HCT116 (cell line): ENCODE data around the gene SMG9. TPM values are rescaled to one million over a fixed set of nuclear protein-coding genes. Genes with fewer than 3 reads are reported as not detected.

Source experiments
- ATAC-seq: fragments of 200-7000 bp; cut with Tn5 transposase; 2 replicates; pipeline ENCODE4 v1.9.1; 2020; ENCODE audit warnings: mild to moderate bottlenecking, moderate library complexity
- BruUV-seq: library from RNA; stranded (reverse); fragments of 400-500 nt; replicated peaks from 2 replicates; lab custom pipeline; 2021; lab: Mats Ljungman, UMichigan
- CTCF ChIA-PET: fragments of 300-600 bp; sonication (Branson Sonifier 250); formaldehyde crosslinking; loops from one replicate; lab custom pipeline; 2021; ENCODE audit warnings: antibody characterized with exemption; lab: Charles Lee
- POLR2A ChIA-PET: fragments of 300-600, 350-600 bp; sonication (Branson Sonifier 250); formaldehyde crosslinking; loops from one replicate; lab custom pipeline; 2021; ENCODE audit warnings: antibody characterized with exemption; lab: Charles Lee
- RAD21 ChIA-PET, 2 experiments: fragments of 300-600 bp; sonication (Branson Sonifier 250); formaldehyde crosslinking; loops; one replicate each; lab custom pipeline; 2023; ENCODE audit warnings: low total read pairs in 2 of 2; ENCODE audit not compliant: uncharacterized antibody in 2 of 2, unreplicated experiment in 2 of 2, low non-redundant PET in 1 of 2; lab: Charles Lee
- DNase-seq: peaks from one replicate; pipeline ENCODE4 v3.0.0-alpha.2; 2010; ENCODE audit warnings: low read depth, low spot score
- H2AFZ ChIP-seq: fragments of 200-600 bp; shearing (Covaris generic), sonication (generic); 2 replicates; pipeline ENCODE4 v1.6.1; 2017; ENCODE audit warnings: low read depth, mixed run types, mixed read lengths, antibody characterized with exemption, low read length; ENCODE audit not compliant: poor library complexity, severe bottlenecking
- H3K27ac ChIP-seq: 2 replicates; pipeline ENCODE4 v1.5.1; 2012; ENCODE audit warnings: low read depth, low read length
- H3K27me3 ChIP-seq: fragments of 200-600 bp; sonication (generic); 2 replicates; pipeline ENCODE4 v1.6.1; 2016; ENCODE audit warnings: mixed run types, low read length, mixed read lengths; ENCODE audit not compliant: insufficient read depth
- H3K36me3 ChIP-seq, 2 experiments: fragments of 200-500 bp in 1 of 2; fragments of 200-600 bp in 1 of 2; sonication (Bioruptor generic) in 1 of 2; sonication (generic) in 1 of 2; 2 replicates each; pipeline versions ENCODE4 v1.5.1 to v1.6.1; 2014 to 2016; ENCODE audit warnings: low read length in 2 of 2, inconsistent platforms in 1 of 2, mixed read lengths in 1 of 2, mixed run types in 1 of 2; ENCODE audit not compliant: insufficient read depth in 2 of 2, control insufficient read depth in 1 of 2
- H3K4me1 ChIP-seq, 2 experiments: fragments of 200-600 bp in 1 of 2; sonication (generic) in 1 of 2; 2 replicates each; pipeline versions ENCODE4 v1.5.1 to v1.6.1; 2012 to 2017; ENCODE audit warnings: low read length in 2 of 2, inconsistent platforms in 1 of 2, mild to moderate bottlenecking in 1 of 2, mixed read lengths in 1 of 2, mixed run types in 1 of 2, moderate library complexity in 1 of 2; ENCODE audit not compliant: insufficient read depth in 2 of 2, control insufficient read depth in 1 of 2
- H3K4me2 ChIP-seq: fragments of 200-600 bp; sonication (generic); 2 replicates; pipeline ENCODE4 v1.6.1; 2017; ENCODE audit warnings: mixed run types, low read length, mixed read lengths
- H3K4me3 ChIP-seq, 2 experiments: fragments of 200-600 bp in 1 of 2; sonication (generic) in 1 of 2; replicated peaks in 1 of 2; 2 replicates each; pipeline ENCODE4 v1.5.1; 2011 to 2016; ENCODE audit warnings: low read length in 2 of 2, control low read depth in 1 of 2, low read depth in 1 of 2, mild to moderate bottlenecking in 1 of 2, mixed read lengths in 1 of 2, mixed run types in 1 of 2
- H3K79me2 ChIP-seq: fragments of 200-600 bp; sonication (generic); 2 replicates; pipeline ENCODE4 v1.6.1; 2017; ENCODE audit warnings: mild to moderate bottlenecking, mixed run types, low read length, moderate library complexity, mixed read lengths; ENCODE audit not compliant: insufficient read depth
- H3K9ac ChIP-seq: fragments of 200-600 bp; sonication (generic); 2 replicates; pipeline ENCODE4 v1.6.1; 2016; ENCODE audit warnings: low read length, mixed read lengths
- H3K9me2 ChIP-seq: fragments of 200-600 bp; sonication (generic), shearing (Covaris generic); 2 replicates; pipeline ENCODE4 v1.6.1; 2017; ENCODE audit warnings: mixed run types, mild to moderate bottlenecking, moderate library complexity; ENCODE audit not compliant: insufficient read depth
- H3K9me3 ChIP-seq, 2 experiments: fragments of 200-500 bp in 1 of 2; fragments of 200-600 bp in 1 of 2; sonication (Bioruptor generic) in 1 of 2; sonication (generic) in 1 of 2; 2 replicates each; pipeline ENCODE4 v1.6.1; 2014 to 2017; ENCODE audit warnings: low read length in 2 of 2, mixed read lengths in 2 of 2, inconsistent platforms in 1 of 2, low read depth in 1 of 2, mild to moderate bottlenecking in 1 of 2, mixed run types in 1 of 2, moderate library complexity in 1 of 2; ENCODE audit not compliant: control insufficient read depth in 1 of 2, insufficient read depth in 1 of 2
- H4K20me1 ChIP-seq: fragments of 200-600 bp; sonication (generic), shearing (Covaris generic); 2 replicates; pipeline ENCODE4 v1.6.1; 2017; ENCODE audit warnings: mixed run types, mild to moderate bottlenecking, moderate library complexity; ENCODE audit not compliant: insufficient read depth
- CBX3 ChIP-seq: IDR thresholded peaks from 2 replicates; pipeline ENCODE4 v1.6.1; 2012; ENCODE audit warnings: low read depth
- CEBPB ChIP-seq: IDR thresholded peaks from 2 replicates; pipeline ENCODE4 v1.6.1; 2012; ENCODE audit warnings: low read depth
- CTCF ChIP-seq, 3 experiments: fragments of 200-600 bp in 1 of 3; sonication (generic) in 1 of 3; IDR thresholded peaks in 2 of 3; conservative IDR thresholded peaks in 1 of 3; 2 replicates each; pipeline ENCODE4 v1.5.1; 2012 to 2017; ENCODE audit warnings: low read depth in 2 of 3, low read length in 2 of 3, antibody characterized with exemption in 1 of 3, borderline replicate concordance in 1 of 3, control low read depth in 1 of 3, mild to moderate bottlenecking in 1 of 3, mixed read lengths in 1 of 3, mixed run types in 1 of 3, moderate library complexity in 1 of 3; ENCODE audit not compliant: insufficient read depth in 1 of 3
- EGR1 ChIP-seq: IDR thresholded peaks from 2 replicates; pipeline ENCODE4 v1.6.1; 2012; ENCODE audit warnings: low read depth
- ELF1 ChIP-seq: IDR thresholded peaks from 2 replicates; pipeline ENCODE4 v1.6.1; 2012; ENCODE audit warnings: low read depth, borderline replicate concordance
- FOSL1 ChIP-seq: IDR thresholded peaks from 2 replicates; pipeline ENCODE4 v1.6.1; 2012; ENCODE audit warnings: low read depth
- JUND ChIP-seq: IDR thresholded peaks from 2 replicates; pipeline ENCODE4 v1.6.1; 2012
- POLR2A ChIP-seq: IDR thresholded peaks from 2 replicates; pipeline ENCODE4 v1.7.0; 2011; ENCODE audit warnings: borderline replicate concordance; ENCODE audit not compliant: insufficient read depth, insufficient read length; ENCODE audit errors: extremely low read depth
- POLR2AphosphoS5 ChIP-seq: IDR thresholded peaks from 2 replicates; pipeline ENCODE4 v1.6.1; 2011; ENCODE audit warnings: mild to moderate bottlenecking, low read depth, low read length, moderate library complexity
- RAD21 ChIP-seq: IDR thresholded peaks from 2 replicates; pipeline ENCODE4 v1.6.1; 2012; ENCODE audit warnings: low read depth, mild to moderate bottlenecking
- SIN3A ChIP-seq: IDR thresholded peaks from 2 replicates; pipeline ENCODE4 v1.6.1; 2012; ENCODE audit warnings: low read depth
- SP1 ChIP-seq: IDR thresholded peaks from 2 replicates; pipeline ENCODE4 v1.6.1; 2012; ENCODE audit warnings: low read depth
- SRF ChIP-seq: IDR thresholded peaks from 2 replicates; pipeline ENCODE4 v1.6.1; 2012; ENCODE audit warnings: low read depth
- ZBTB33 ChIP-seq: IDR thresholded peaks from 2 replicates; pipeline ENCODE4 v1.6.1; 2011; ENCODE audit warnings: mild to moderate bottlenecking, low read length, moderate library complexity; ENCODE audit not compliant: insufficient replicate concordance; ENCODE audit errors: extremely low read depth
- ZFX ChIP-seq: fragments of 450-650 bp; IDR thresholded peaks from 2 replicates; pipeline ENCODE4 v1.6.1; 2017
- ZNF274 ChIP-seq: fragments of 200-500 bp; sonication (Bioruptor generic); IDR thresholded peaks from 2 replicates; pipeline ENCODE4 v1.6.1; 2014; ENCODE audit warnings: mild to moderate bottlenecking, low read depth, low read length, inconsistent platforms
- intact Hi-C: fragments of 100-400 bp; cut with micrococcal nuclease; formaldehyde crosslinking; loops from 2 replicates; pipeline ENCODE4 v1.10.0; 2022
- total RNA-seq: library from RNA; stranded (reverse); gene quantifications from one replicate; pipeline ENCODE4 v1.2.1, GENCODE V29; 2021; ENCODE audit not compliant: unreplicated experiment
- TF ChIP-seq, protein P1 (sequence below): IDR thresholded peaks from 2 replicates; pipeline ENCODE4 v1.6.1; 2012

SMG9 gene
- total RNA-seq, 1 experiment from 2014 or later = 80.2 TPM

DNA sequence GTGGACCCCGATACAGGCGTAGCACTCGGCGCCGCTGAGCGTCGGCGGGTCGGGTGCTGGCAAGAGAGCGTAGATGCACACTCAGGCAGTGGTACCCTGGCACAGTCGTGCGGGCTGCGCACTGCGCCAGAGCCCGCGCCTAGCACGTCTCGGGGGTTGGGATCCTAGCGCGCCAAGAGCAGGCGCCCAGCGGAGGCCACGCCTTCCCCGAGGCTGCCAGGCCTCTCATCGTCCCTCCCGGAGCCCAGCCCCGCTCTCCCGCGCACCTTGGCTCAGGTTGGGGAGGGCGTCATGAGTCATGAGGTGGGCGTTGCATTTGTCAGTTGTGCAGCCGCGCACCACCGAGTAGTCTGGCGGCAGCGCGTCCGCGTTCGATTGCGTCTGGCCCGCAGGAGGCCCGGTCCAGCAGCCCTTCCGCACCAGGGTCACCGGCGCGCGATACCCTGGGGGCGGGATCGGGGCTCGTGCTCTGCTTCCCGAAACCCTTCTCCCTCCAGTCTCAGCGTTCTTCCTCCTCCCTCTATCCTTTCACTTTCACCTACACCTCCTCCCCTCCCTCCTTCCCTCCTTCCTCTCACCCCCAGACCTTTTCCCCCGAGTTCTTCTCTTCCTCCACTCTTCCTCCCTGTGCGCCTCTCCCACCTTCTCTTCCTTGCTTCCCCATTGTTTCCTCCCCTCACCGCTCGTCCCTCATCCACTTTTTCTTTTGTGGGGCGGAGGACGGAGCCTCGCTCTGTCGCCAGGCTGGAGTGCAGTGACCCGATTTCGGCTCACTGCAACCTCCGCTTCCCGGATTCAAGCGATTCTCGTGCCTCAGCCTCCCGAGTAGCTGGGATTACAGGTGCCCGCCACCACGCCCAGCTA, 44.0 kb upstream of the SMG9 start:
- Histone ChIP-seq H3K4me2 (peak overlapping the region; percentile 100), H3K36me3 (peaks cover 0 to 9% of the 10 kb centered on the region in 2 experiments; a peak in 1 of 4 replicates), H3K4me3 (peak overlapping the region; percentile 58 to 91), H4K20me1 (no peaks in the 10 kb centered on the region), H3K27ac (peak overlapping the region; percentile 79), H3K27me3 (no peaks in the 10 kb centered on the region), H3K4me1 (peaks cover 18 to 30% of the 10 kb centered on the region in 2 experiments), H3K9ac (peak overlapping the region; percentile 80), H3K79me2 (no peaks in the 10 kb centered on the region), H2AFZ (peak overlapping the region; percentile 82), H3K9me3 (peaks cover 0 to 11% of the 10 kb centered on the region in 2 experiments; a peak in 1 of 4 replicates), H3K9me2 (no peaks in the 10 kb centered on the region)
- no TSS peak for BruUV-seq
- RAD21 ChIA-PET = interaction anchor here in 1 of 2 experiments (0.6 kb wide), 1 partner anchor 21 kb away, joined by 7 read pairs; no protein-coding TSS in a partner anchor
- TF ChIP-seq POLR2A = peak; percentile 59
- no peak for TF ChIP-seq ELF1
- TF ChIP-seq ZNF274 = no peak
- peak; percentile 74 for TF ChIP-seq JUND
- TF ChIP-seq CBX3 = peak; percentile 83; the same call in 1 of the 2 replicates
- peak; percentile 85; the same call in 1 of the 2 replicates for TF ChIP-seq SIN3A
- TF ChIP-seq FOSL1 = peak; percentile 71
- no peak for TF ChIP-seq RAD21
- TF ChIP-seq SRF = no peak
- peak; percentile 70; the same call in 1 of the 2 replicates for TF ChIP-seq EGR1
- no peak for TF ChIP-seq CTCF (IDR thresholded peaks at IDR 0.05 in 2 of 3, conservative IDR thresholded peaks at IDR 0.05 in 1 of 3; ENCODE audit: borderline replicate concordance in 1 of 3, insufficient read depth in 1 of 3, low read depth in 2 of 3, low read length in 2 of 3)
- peak; percentile 80 for TF ChIP-seq POLR2AphosphoS5
- TF ChIP-seq ZBTB33 = peak; percentile 45
- no peak for TF ChIP-seq CEBPB
- TF ChIP-seq SP1 = peak; percentile 67
- TF ChIP-seq, protein P1, sequence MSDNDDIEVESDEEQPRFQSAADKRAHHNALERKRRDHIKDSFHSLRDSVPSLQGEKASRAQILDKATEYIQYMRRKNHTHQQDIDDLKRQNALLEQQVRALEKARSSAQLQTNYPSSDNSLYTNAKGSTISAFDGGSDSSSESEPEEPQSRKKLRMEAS = peak; percentile 90
- TF ChIP-seq ZFX = no peak
- ATAC-seq (peak; percentile 96), DNase-seq (peak; percentile 70)
- intact Hi-C loops = no loop called here
- CTCF ChIA-PET = interaction anchor here (1.5 kb wide), 1 partner anchor 11 kb away, joined by 8 read pairs; no protein-coding TSS in a partner anchor
- POLR2A ChIA-PET = no interaction called here
